DOHH2 (cell line): ENCODE data around the gene RNF224.

Experiments used
- H3F3A ChIP-seq: fragments of 200-600 bp; sonication (generic), shearing (Covaris generic); 2 replicates; pipeline ENCODE4 v1.6.0; 2016; ENCODE audit warnings: antibody characterized with exemption, mild to moderate bottlenecking; ENCODE audit not compliant: control insufficient read depth, insufficient read depth
- H3K27ac ChIP-seq: fragments of 200-600 bp; sonication (generic); 2 replicates; pipeline ENCODE4 v1.5.1; 2014; ENCODE audit warnings: low read depth, mild to moderate bottlenecking, low read length, moderate library complexity
- H3K27me3 ChIP-seq: fragments of 200-600 bp; sonication (generic); 2 replicates; pipeline ENCODE4 v1.6.1; 2014; ENCODE audit warnings: mild to moderate bottlenecking, low read length, mixed read lengths; ENCODE audit not compliant: control insufficient read depth
- H3K36me3 ChIP-seq: fragments of 200-600 bp; sonication (generic); 2 replicates; pipeline ENCODE4 v1.6.1; 2014; ENCODE audit warnings: mild to moderate bottlenecking, low read length, moderate library complexity, mixed read lengths; ENCODE audit not compliant: control insufficient read depth
- H3K4me1 ChIP-seq: fragments of 200-600 bp; sonication (generic); 2 replicates; pipeline ENCODE4 v1.6.1; 2014; ENCODE audit warnings: mild to moderate bottlenecking, low read length, mixed read lengths; ENCODE audit not compliant: control insufficient read depth
- H3K4me2 ChIP-seq: fragments of 200-600 bp; sonication (generic); 2 replicates; pipeline ENCODE4 v1.6.0; 2014; ENCODE audit warnings: mild to moderate bottlenecking, low read length, moderate library complexity
- H3K4me3 ChIP-seq: fragments of 200-600 bp; sonication (generic); 2 replicates; pipeline ENCODE4 v1.5.1; 2014; ENCODE audit warnings: mild to moderate bottlenecking, low read length, mixed read lengths
- H3K79me2 ChIP-seq: fragments of 200-600 bp; sonication (generic); 2 replicates; pipeline ENCODE4 v1.6.1; 2014; ENCODE audit warnings: mild to moderate bottlenecking, low read length, mixed read lengths; ENCODE audit not compliant: control insufficient read depth
- H3K9me2 ChIP-seq: fragments of 200-600 bp; sonication (generic); replicated peaks from 2 replicates; pipeline ENCODE4 v1.6.1; 2014; ENCODE audit warnings: mild to moderate bottlenecking, low read length, mixed read lengths; ENCODE audit not compliant: control insufficient read depth
- H3K9me3 ChIP-seq: fragments of 200-600 bp; sonication (generic); 2 replicates; pipeline ENCODE4 v1.6.1; 2014; ENCODE audit warnings: antibody characterized with exemption, low read length, mixed read lengths; ENCODE audit not compliant: control insufficient read depth, insufficient read depth
- H4K20me1 ChIP-seq: fragments of 200-600 bp; sonication (generic); 2 replicates; pipeline ENCODE4 v1.6.0; 2014; ENCODE audit warnings: low read depth, mild to moderate bottlenecking, antibody characterized with exemption, low read length, moderate library complexity; ENCODE audit not compliant: control insufficient read depth, insufficient read depth
- CTCF ChIP-seq: fragments of 200-600 bp; sonication (generic); IDR thresholded peaks from one replicate; pipeline ENCODE4 v1.5.1; 2014; ENCODE audit warnings: antibody characterized with exemption, mild to moderate bottlenecking, low read depth, low read length; ENCODE audit not compliant: poor library complexity, severe bottlenecking
- EZH2phosphoT487 ChIP-seq: fragments of 200-600 bp; sonication (generic); IDR thresholded peaks from 2 replicates; pipeline ENCODE4 v1.6.1; 2017; ENCODE audit warnings: borderline replicate concordance, mild to moderate bottlenecking, antibody characterized with exemption, low read length, moderate library complexity, mixed read lengths

The RNF224 gene

GRCh38 chr9:137199411-137200121 lies 27.7 kb upstream of the RNF224 start:
- Histone ChIP-seq H3K4me1 (peaks cover 56% of the 10 kb centered on the region), H4K20me1 (peaks cover 3% of the 10 kb centered on the region; the same call in 1 of the 2 replicates), H3K4me3 (peak overlapping the region; percentile 44), H3K4me2 (peak overlapping the region; percentile 40), H3K79me2 (peaks cover 58% of the 10 kb centered on the region), H3K27ac (no peak overlapping the region), H3K9me3 (no peaks in the 10 kb centered on the region), H3K36me3 (peaks cover 8% of the 10 kb centered on the region), H3F3A (peaks cover 6% of the 10 kb centered on the region), H3K9me2 (no peaks in the 10 kb centered on the region), H3K27me3 (no peaks in the 10 kb centered on the region)
- TF ChIP-seq EZH2phosphoT487 (no peak), CTCF (no peak)

- Histone ChIP-seq H3K4me2 (peak within 1 kb of the TSS; percentile 92), H4K20me1 (peaks cover 3% of the 10 kb centered on the region; the same call in 1 of the 2 replicates), H3K4me1 (peaks cover 58% of the 10 kb centered on the region), H3F3A (peaks cover 6% of the 10 kb centered on the region), H3K9me2 (no peaks in the 10 kb centered on the region), H3K9me3 (no peaks in the 10 kb centered on the region), H3K79me2 (peaks cover 68% of the 10 kb centered on the region), H3K36me3 (peaks cover 10% of the 10 kb centered on the region), H3K27ac (peak within 1 kb of the TSS; percentile 63), H3K27me3 (no peaks in the 10 kb centered on the region), H3K4me3 (peak within 1 kb of the TSS; percentile 96)
- TF ChIP-seq CTCF (no peak), EZH2phosphoT487 (no peak)
Observed at GRCh38 chr9:137200311-137201204, 26.7 kb upstream of the RNF224 start, which contains the start of gene TPRN. TSS of gene TPRN (minus strand) at chr9:137200741. CDS start at chr9:137200711, 30 bp downstream.

GRCh38 chr9:137201205-137201868 lies 26.0 kb upstream of the RNF224 start:
- H3K4me1 ChIP-seq, result peaks cover 61% of the 10 kb centered on the region
- TF ChIP-seq CTCF (no peak), EZH2phosphoT487 (no peak)

More at GRCh38 chr9:137201205-137201868, 26.0 kb upstream of the RNF224 start:
- peaks cover 6% of the 10 kb centered on the region for H3F3A ChIP-seq
- no peaks in the 10 kb centered on the region for H3K9me2 ChIP-seq
- peaks cover 8% of the 10 kb centered on the region; the same call in 1 of the 2 replicates for H4K20me1 ChIP-seq
- peak overlapping the region; percentile 63 for H3K27ac ChIP-seq
- H3K27me3 ChIP-seq, result no peaks in the 10 kb centered on the region
- peak overlapping the region; percentile 96 for H3K4me3 ChIP-seq
- H3K36me3 ChIP-seq, result peaks cover 16% of the 10 kb centered on the region
- H3K79me2 ChIP-seq, result peaks cover 76% of the 10 kb centered on the region
- peak overlapping the region; percentile 92 for H3K4me2 ChIP-seq
- H3K9me3 ChIP-seq, result no peaks in the 10 kb centered on the region
